HCT116 (cell line): Measurements from ENCODE around the gene DOCK9. TPM values are rescaled to one million over a fixed set of nuclear protein-coding genes. Genes with fewer than 3 reads are reported as not detected.

ENCODE experiments used
- ATAC-seq: fragments of 200-7000 bp; cut with Tn5 transposase; 2 replicates; pipeline ENCODE4 v1.9.1; 2020; ENCODE audit warnings: mild to moderate bottlenecking, moderate library complexity
- BruUV-seq: library from RNA; stranded (reverse); fragments of 400-500 nt; replicated peaks from 2 replicates; lab custom pipeline; 2021; lab: Mats Ljungman, UMichigan
- CTCF ChIA-PET: fragments of 300-600 bp; sonication (Branson Sonifier 250); formaldehyde crosslinking; loops from one replicate; lab custom pipeline; 2021; ENCODE audit warnings: antibody characterized with exemption; lab: Charles Lee
- POLR2A ChIA-PET: fragments of 300-600, 350-600 bp; sonication (Branson Sonifier 250); formaldehyde crosslinking; loops from one replicate; lab custom pipeline; 2021; ENCODE audit warnings: antibody characterized with exemption; lab: Charles Lee
- RAD21 ChIA-PET, 2 experiments: fragments of 300-600 bp; sonication (Branson Sonifier 250); formaldehyde crosslinking; loops; one replicate each; lab custom pipeline; 2023; ENCODE audit warnings: low total read pairs in 2 of 2; ENCODE audit not compliant: uncharacterized antibody in 2 of 2, unreplicated experiment in 2 of 2, low non-redundant PET in 1 of 2; lab: Charles Lee
- DNase-seq: peaks from one replicate; pipeline ENCODE4 v3.0.0-alpha.2; 2010; ENCODE audit warnings: low read depth, low spot score
- H2AFZ ChIP-seq: fragments of 200-600 bp; shearing (Covaris generic), sonication (generic); 2 replicates; pipeline ENCODE4 v1.6.1; 2017; ENCODE audit warnings: low read depth, mixed run types, mixed read lengths, antibody characterized with exemption, low read length; ENCODE audit not compliant: poor library complexity, severe bottlenecking
- H3K27ac ChIP-seq: 2 replicates; pipeline ENCODE4 v1.5.1; 2012; ENCODE audit warnings: low read depth, low read length
- H3K27me3 ChIP-seq: fragments of 200-600 bp; sonication (generic); 2 replicates; pipeline ENCODE4 v1.6.1; 2016; ENCODE audit warnings: mixed run types, low read length, mixed read lengths; ENCODE audit not compliant: insufficient read depth
- H3K36me3 ChIP-seq, 2 experiments: fragments of 200-500 bp in 1 of 2; fragments of 200-600 bp in 1 of 2; sonication (Bioruptor generic) in 1 of 2; sonication (generic) in 1 of 2; 2 replicates each; pipeline versions ENCODE4 v1.5.1 to v1.6.1; 2014 to 2016; ENCODE audit warnings: low read length in 2 of 2, inconsistent platforms in 1 of 2, mixed read lengths in 1 of 2, mixed run types in 1 of 2; ENCODE audit not compliant: insufficient read depth in 2 of 2, control insufficient read depth in 1 of 2
- H3K4me1 ChIP-seq, 2 experiments: fragments of 200-600 bp in 1 of 2; sonication (generic) in 1 of 2; 2 replicates each; pipeline versions ENCODE4 v1.5.1 to v1.6.1; 2012 to 2017; ENCODE audit warnings: low read length in 2 of 2, inconsistent platforms in 1 of 2, mild to moderate bottlenecking in 1 of 2, mixed read lengths in 1 of 2, mixed run types in 1 of 2, moderate library complexity in 1 of 2; ENCODE audit not compliant: insufficient read depth in 2 of 2, control insufficient read depth in 1 of 2
- H3K4me2 ChIP-seq: fragments of 200-600 bp; sonication (generic); 2 replicates; pipeline ENCODE4 v1.6.1; 2017; ENCODE audit warnings: mixed run types, low read length, mixed read lengths
- H3K4me3 ChIP-seq, 2 experiments: fragments of 200-600 bp in 1 of 2; sonication (generic) in 1 of 2; replicated peaks in 1 of 2; 2 replicates each; pipeline ENCODE4 v1.5.1; 2011 to 2016; ENCODE audit warnings: low read length in 2 of 2, control low read depth in 1 of 2, low read depth in 1 of 2, mild to moderate bottlenecking in 1 of 2, mixed read lengths in 1 of 2, mixed run types in 1 of 2
- H3K79me2 ChIP-seq: fragments of 200-600 bp; sonication (generic); 2 replicates; pipeline ENCODE4 v1.6.1; 2017; ENCODE audit warnings: mild to moderate bottlenecking, mixed run types, low read length, moderate library complexity, mixed read lengths; ENCODE audit not compliant: insufficient read depth
- H3K9ac ChIP-seq: fragments of 200-600 bp; sonication (generic); 2 replicates; pipeline ENCODE4 v1.6.1; 2016; ENCODE audit warnings: low read length, mixed read lengths
- H3K9me2 ChIP-seq: fragments of 200-600 bp; sonication (generic), shearing (Covaris generic); 2 replicates; pipeline ENCODE4 v1.6.1; 2017; ENCODE audit warnings: mixed run types, mild to moderate bottlenecking, moderate library complexity; ENCODE audit not compliant: insufficient read depth
- H3K9me3 ChIP-seq, 2 experiments: fragments of 200-500 bp in 1 of 2; fragments of 200-600 bp in 1 of 2; sonication (Bioruptor generic) in 1 of 2; sonication (generic) in 1 of 2; 2 replicates each; pipeline ENCODE4 v1.6.1; 2014 to 2017; ENCODE audit warnings: low read length in 2 of 2, mixed read lengths in 2 of 2, inconsistent platforms in 1 of 2, low read depth in 1 of 2, mild to moderate bottlenecking in 1 of 2, mixed run types in 1 of 2, moderate library complexity in 1 of 2; ENCODE audit not compliant: control insufficient read depth in 1 of 2, insufficient read depth in 1 of 2
- H4K20me1 ChIP-seq: fragments of 200-600 bp; sonication (generic), shearing (Covaris generic); 2 replicates; pipeline ENCODE4 v1.6.1; 2017; ENCODE audit warnings: mixed run types, mild to moderate bottlenecking, moderate library complexity; ENCODE audit not compliant: insufficient read depth
- CBX3 ChIP-seq: IDR thresholded peaks from 2 replicates; pipeline ENCODE4 v1.6.1; 2012; ENCODE audit warnings: low read depth
- CEBPB ChIP-seq: IDR thresholded peaks from 2 replicates; pipeline ENCODE4 v1.6.1; 2012; ENCODE audit warnings: low read depth
- EGR1 ChIP-seq: IDR thresholded peaks from 2 replicates; pipeline ENCODE4 v1.6.1; 2012; ENCODE audit warnings: low read depth
- EZH2phosphoT487 ChIP-seq: fragments of 200-600 bp; IDR thresholded peaks from 2 replicates; pipeline ENCODE4 v1.6.1; 2018; ENCODE audit warnings: antibody characterized with exemption, borderline replicate concordance
- JUND ChIP-seq: IDR thresholded peaks from 2 replicates; pipeline ENCODE4 v1.6.1; 2012
- MAX ChIP-seq: IDR thresholded peaks from 2 replicates; pipeline ENCODE4 v1.6.1; 2012
- RAD21 ChIP-seq: IDR thresholded peaks from 2 replicates; pipeline ENCODE4 v1.6.1; 2012; ENCODE audit warnings: low read depth, mild to moderate bottlenecking
- REST ChIP-seq: IDR thresholded peaks from 2 replicates; pipeline ENCODE4 v1.6.1; 2012; ENCODE audit warnings: low read depth
- SIN3A ChIP-seq: IDR thresholded peaks from 2 replicates; pipeline ENCODE4 v1.6.1; 2012; ENCODE audit warnings: low read depth
- SP1 ChIP-seq: IDR thresholded peaks from 2 replicates; pipeline ENCODE4 v1.6.1; 2012; ENCODE audit warnings: low read depth
- TCF7L2 ChIP-seq: IDR thresholded peaks from 2 replicates; pipeline ENCODE4 v1.7.0; 2011; ENCODE audit warnings: borderline replicate concordance, inconsistent platforms; ENCODE audit not compliant: insufficient read depth, insufficient read length; ENCODE audit errors: extremely low read depth
- YY1 ChIP-seq: IDR thresholded peaks from 2 replicates; pipeline ENCODE4 v1.6.1; 2011; ENCODE audit warnings: low read length, low read depth, moderate library complexity, mild to moderate bottlenecking; ENCODE audit not compliant: insufficient replicate concordance; ENCODE audit errors: extremely low read depth
- intact Hi-C: fragments of 100-400 bp; cut with micrococcal nuclease; formaldehyde crosslinking; loops from 2 replicates; pipeline ENCODE4 v1.10.0; 2022
- total RNA-seq: library from RNA; stranded (reverse); gene quantifications from one replicate; pipeline ENCODE4 v1.2.1, GENCODE V29; 2021; ENCODE audit not compliant: unreplicated experiment

The DOCK9 gene
- total RNA-seq, 1 experiment from 2014 or later = 58.8 TPM

GRCh38 chr13:98835156-98835555 lies 142.7 kb downstream of the DOCK9 start:
- POLR2A ChIA-PET = no interaction called here
- H3K36me3 ChIP-seq = 0 out of 4 replicates have a peak, but pooled peaks cover 0 to 7% of the 10 kb centered on the region in 2 experiments
- H3K27me3 ChIP-seq = no peaks in the 10 kb centered on the region
- no peaks in the 10 kb centered on the region for H3K4me1 ChIP-seq
- TF ChIP-seq CEBPB (no peak), EZH2phosphoT487 (no peak), JUND (no peak), CBX3 (no peak), TCF7L2 (no peak), RAD21 (no peak), YY1 (no peak), MAX (no peak), EGR1 (no peak), REST (no peak), SIN3A (no peak), SP1 (no peak)
- no peak for ATAC-seq
- RAD21 ChIA-PET = no interaction called here
- DNase-seq = no peak
- H3K27ac ChIP-seq = no peak overlapping the region
- H3K9ac ChIP-seq = no peak overlapping the region
- H3K9me3 ChIP-seq = no peaks in the 10 kb centered on the region
- H3K4me2 ChIP-seq = no peak overlapping the region
- intact Hi-C loops = loop anchor here (5.0 kb wide), 1 partner anchor 793 kb away; no protein-coding TSS in a partner anchor
- H3K79me2 ChIP-seq = no peaks in the 10 kb centered on the region
- CTCF ChIA-PET = no interaction called here
- H4K20me1 ChIP-seq = no peaks in the 10 kb centered on the region
- no peak overlapping the region for H2AFZ ChIP-seq
- no TSS peak for BruUV-seq
- H3K9me2 ChIP-seq = no peaks in the 10 kb centered on the region
- no peak overlapping the region for H3K4me3 ChIP-seq
